ENCODE results near the gene MATR3. TPM values are rescaled to one million over a fixed set of nuclear protein-coding genes. Genes with fewer than 3 reads are reported as not detected.
A peak's percentile ranks its signal among the peaks of the same experiment; 100 is the strongest.
"Not testable (repeated sequence)": the region's sequence is repeated elsewhere in the genome, so short reads cannot be mapped to it uniquely, and the experiment has no call there.

The MATR3 gene
- total and polyA plus RNA-seq, 4 donors: 104 to 194 (median 173) TPM

DNA sequence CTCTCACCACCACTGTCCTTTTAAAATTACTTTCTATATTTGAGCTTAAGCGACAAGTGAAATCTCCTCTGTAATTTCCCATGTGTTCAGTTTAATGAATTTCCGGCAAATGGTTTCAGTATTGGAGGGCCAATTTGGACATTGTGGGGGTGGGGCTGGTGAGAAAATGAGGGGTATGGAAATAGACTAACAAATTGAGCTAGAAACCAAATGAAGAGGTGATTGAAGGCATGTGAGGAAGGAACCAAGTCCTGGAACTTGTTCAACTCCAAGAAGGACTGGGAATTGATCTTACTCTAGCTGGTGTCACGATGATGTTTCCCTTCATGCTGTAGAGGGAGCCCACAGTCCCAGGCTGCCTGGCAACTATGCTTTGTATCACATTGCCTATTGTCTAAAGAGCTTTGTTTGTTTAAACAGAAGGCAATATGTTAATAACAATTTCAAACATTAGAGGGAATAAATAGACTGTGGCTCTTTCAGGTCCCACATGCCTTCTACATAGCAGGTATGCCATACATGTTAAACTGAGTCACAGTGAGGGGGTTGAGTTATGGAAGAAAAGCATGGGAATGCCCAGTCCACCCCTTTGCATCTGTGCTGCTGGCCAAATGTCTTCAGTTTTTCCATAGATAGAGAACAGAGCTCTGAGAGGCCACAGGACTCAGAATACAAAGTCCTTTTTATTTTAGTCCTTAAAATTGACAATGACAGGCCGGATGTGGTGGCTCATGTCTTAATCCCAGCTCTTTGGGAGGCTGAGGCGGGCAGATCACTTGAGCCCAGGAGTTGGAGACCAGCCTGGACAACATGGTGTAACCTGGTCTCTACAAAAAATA, 25.0 kb upstream of the MATR3 start:
- no peak for ATAC-seq (ENCODE audit: low FRiP score)
- Histone ChIP-seq H3K4me1 (ENCODE audit: control insufficient read depth in 1 of 2, insufficient read depth in 2 of 2, low read length in 2 of 2) (peaks cover 0 to 6% of the 10 kb centered on the region in 2 donors), H3K27me3 (ENCODE audit: control insufficient read depth in 1 of 2, insufficient read depth in 2 of 2, low read length in 1 of 2) (no peaks in the 10 kb centered on the region), H3K9me3 (ENCODE audit: control insufficient read depth, low read length) (no peaks in the 10 kb centered on the region), H3K36me3 (ENCODE audit: control insufficient read depth in 1 of 2, insufficient read depth in 2 of 2, low read length in 1 of 2) (no peaks in the 10 kb centered on the region), H3K27ac (ENCODE audit: low read depth in 1 of 2, low read length in 2 of 2) (no peak overlapping the region), H3K4me3 (ENCODE audit: low read length in 2 of 2) (no peak overlapping the region)
- WGBS, 2 donors: 82 to 85% methylated on average over 5 of the region's 5 CpGs
- intact Hi-C loops (cut with DNase I): no loop called here
- DNase-seq: no peak

DNA sequence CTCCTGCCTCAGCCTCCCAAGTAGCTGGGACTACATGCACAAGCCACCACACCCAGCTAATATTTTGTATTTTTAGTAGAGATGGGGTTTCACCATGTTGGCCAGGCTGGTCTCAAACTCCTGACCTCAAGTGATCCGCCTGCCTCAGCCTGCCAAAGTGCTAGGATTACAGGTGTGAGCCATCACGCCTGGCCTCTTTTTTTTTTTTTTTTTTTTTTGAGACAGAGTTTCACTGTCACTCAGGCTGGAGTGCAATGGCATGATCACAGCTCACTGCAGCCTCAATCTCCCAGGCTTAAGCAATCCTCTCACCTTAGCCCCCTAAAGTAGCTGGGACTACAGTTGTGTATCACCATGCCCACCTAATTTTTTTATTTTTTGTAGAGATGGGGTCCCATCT, 22.8 kb upstream of the MATR3 start:
- intact Hi-C loops (cut with DNase I); ATAC-seq (ENCODE audit: low FRiP score); H3K27me3 ChIP-seq (ENCODE audit: control insufficient read depth in 1 of 2, insufficient read depth in 2 of 2, low read length in 1 of 2); H3K4me3 ChIP-seq (ENCODE audit: low read length in 2 of 2); H3K9me3 ChIP-seq (ENCODE audit: control insufficient read depth, low read length); H3K36me3 ChIP-seq (ENCODE audit: control insufficient read depth in 1 of 2, insufficient read depth in 2 of 2, low read length in 1 of 2); H3K4me1 ChIP-seq (ENCODE audit: control insufficient read depth in 1 of 2, insufficient read depth in 2 of 2, low read length in 2 of 2); H3K27ac ChIP-seq (ENCODE audit: low read depth in 1 of 2, low read length in 2 of 2); DNase-seq: not testable (repeated sequence)
- WGBS, 2 donors: 91 to 100% methylated on average over 2 of the region's 2 CpGs

DNA sequence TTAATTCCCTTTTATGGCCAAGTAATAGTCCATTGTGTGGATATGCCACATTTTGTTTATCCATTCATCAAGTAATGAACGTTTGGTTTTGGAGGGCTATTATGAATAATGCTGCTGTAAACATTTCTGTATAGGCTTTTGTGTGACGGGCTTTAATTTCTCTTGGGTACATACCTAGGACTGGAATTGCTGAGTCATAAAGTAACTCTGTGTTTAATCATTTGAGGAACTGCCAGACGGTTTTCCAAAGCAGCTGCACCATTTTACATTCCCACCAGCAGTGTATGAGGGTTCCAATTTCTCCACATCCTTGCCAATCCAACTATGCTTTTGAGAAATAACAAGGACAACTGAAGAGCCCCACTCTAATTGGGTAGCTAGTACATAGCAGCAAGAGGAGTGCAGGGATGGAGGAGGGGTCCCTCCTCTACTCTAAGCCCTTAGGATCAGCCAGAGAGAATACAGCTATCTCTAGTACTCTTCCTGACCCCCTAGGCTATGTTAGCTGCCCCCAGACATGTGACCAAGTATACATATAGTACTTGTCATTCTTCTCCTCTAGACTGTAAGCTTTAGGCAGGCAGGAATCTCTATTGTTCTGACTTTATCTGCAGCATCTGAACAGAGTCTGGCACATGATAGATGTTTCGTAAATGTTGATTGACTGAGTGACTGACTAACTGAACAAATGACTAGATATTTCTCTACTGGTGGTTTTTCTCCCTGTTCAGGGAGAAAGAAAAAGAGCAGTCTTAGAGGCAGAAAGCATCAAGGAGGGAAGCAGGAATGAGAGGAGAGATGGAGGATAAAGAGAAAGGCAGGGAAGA, 22.1 kb upstream of the MATR3 start:
- H3K27ac ChIP-seq (ENCODE audit: low read depth in 1 of 2, low read length in 2 of 2): no peak overlapping the region
- intact Hi-C loops (cut with DNase I): no loop called here
- H3K27me3 ChIP-seq (ENCODE audit: control insufficient read depth in 1 of 2, insufficient read depth in 2 of 2, low read length in 1 of 2): no peaks in the 10 kb centered on the region
- H3K9me3 ChIP-seq (ENCODE audit: control insufficient read depth, low read length): no peaks in the 10 kb centered on the region
- H3K4me1 ChIP-seq (ENCODE audit: control insufficient read depth in 1 of 2, insufficient read depth in 2 of 2, low read length in 2 of 2): peaks cover 0 to 6% of the 10 kb centered on the region in 2 donors
- no peaks in the 10 kb centered on the region for H3K36me3 ChIP-seq (ENCODE audit: control insufficient read depth in 1 of 2, insufficient read depth in 2 of 2, low read length in 1 of 2)
- H3K4me3 ChIP-seq (ENCODE audit: low read length in 2 of 2): no peak overlapping the region
- DNase-seq: no peak
- no peak for ATAC-seq (ENCODE audit: low FRiP score)
- WGBS, 2 donors: 36 to 40% methylated on average over 4 of the region's 4 CpGs

DNA sequence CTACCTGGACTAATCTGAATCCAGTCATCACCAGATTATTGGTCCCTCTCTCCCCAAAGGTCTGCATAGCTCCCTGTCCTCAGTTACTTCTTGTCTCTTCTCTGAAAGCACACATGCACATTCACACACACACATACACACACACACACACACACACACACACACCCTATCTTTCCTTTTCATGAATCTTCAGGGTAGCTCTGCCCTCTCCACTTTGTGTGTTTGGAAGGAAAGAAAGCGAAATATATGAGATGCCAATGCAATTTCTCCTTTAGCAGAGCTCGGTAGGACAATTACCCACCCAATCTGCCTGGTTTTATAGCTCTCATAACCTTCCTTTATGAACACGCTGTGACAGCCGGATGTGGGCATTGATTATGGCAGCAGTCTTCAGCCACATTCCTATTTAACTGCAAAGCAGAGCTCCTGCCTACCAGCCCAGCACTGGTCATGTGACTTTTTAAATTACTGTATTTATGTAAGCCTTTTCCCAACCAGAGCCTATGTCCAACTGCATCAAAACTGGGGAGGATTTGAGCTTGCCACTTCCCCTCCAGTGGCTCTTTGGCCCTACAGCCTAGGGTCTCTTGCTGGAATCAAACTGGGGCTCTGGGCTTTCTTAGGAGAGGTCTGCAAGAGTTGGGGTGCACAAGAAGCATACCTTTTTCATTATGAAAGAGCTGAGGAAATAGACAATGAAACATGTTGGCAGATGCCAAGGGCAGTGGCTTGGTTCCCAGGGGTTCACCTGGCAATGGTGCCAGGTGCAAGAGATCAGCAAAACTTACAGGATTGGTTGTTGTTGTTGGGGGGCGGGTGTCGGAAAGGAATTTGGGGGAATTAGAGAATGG, 20.8 kb upstream of the MATR3 start:
- H3K27ac ChIP-seq (ENCODE audit: low read depth in 1 of 2, low read length in 2 of 2): no peak overlapping the region
- H3K36me3 ChIP-seq (ENCODE audit: control insufficient read depth in 1 of 2, insufficient read depth in 2 of 2, low read length in 1 of 2): no peaks in the 10 kb centered on the region
- H3K4me1 ChIP-seq (ENCODE audit: control insufficient read depth in 1 of 2, insufficient read depth in 2 of 2, low read length in 2 of 2): peaks cover 0 to 6% of the 10 kb centered on the region in 2 donors
- no peaks in the 10 kb centered on the region for H3K27me3 ChIP-seq (ENCODE audit: control insufficient read depth in 1 of 2, insufficient read depth in 2 of 2, low read length in 1 of 2)
- H3K4me3 ChIP-seq (ENCODE audit: low read length in 2 of 2): peak overlapping the region in 1 of 2 donors; percentile 36
- ATAC-seq (ENCODE audit: low FRiP score) (no peak), DNase-seq (no peak)
- H3K9me3 ChIP-seq (ENCODE audit: control insufficient read depth, low read length): no peaks in the 10 kb centered on the region
- intact Hi-C loops (cut with DNase I): no loop called here
- 83 to 85% methylated on average over 6 of the region's 6 CpGs for WGBS, 2 donors

DNA sequence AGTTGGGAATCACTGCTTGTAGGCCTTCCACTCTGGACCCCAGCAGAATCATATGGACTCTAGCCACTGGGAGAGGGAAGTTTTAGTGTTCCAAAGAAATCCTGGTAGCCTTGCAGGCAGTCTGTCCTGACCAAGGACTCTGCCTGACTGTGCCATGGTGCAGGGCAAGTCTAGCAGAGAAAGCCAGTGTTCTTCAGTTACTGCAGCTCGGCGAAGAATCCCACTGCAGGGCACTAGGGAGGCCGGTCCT, 20.3 kb upstream of the MATR3 start:
- Histone ChIP-seq H3K4me1 (ENCODE audit: control insufficient read depth in 1 of 2, insufficient read depth in 2 of 2, low read length in 2 of 2) (peaks cover 0 to 6% of the 10 kb centered on the region in 2 donors), H3K4me3 (ENCODE audit: low read length in 2 of 2) (peak overlapping the region; percentile 12 to 36), H3K27me3 (ENCODE audit: control insufficient read depth in 1 of 2, insufficient read depth in 2 of 2, low read length in 1 of 2) (no peaks in the 10 kb centered on the region), H3K36me3 (ENCODE audit: control insufficient read depth in 1 of 2, insufficient read depth in 2 of 2, low read length in 1 of 2) (no peaks in the 10 kb centered on the region), H3K27ac (ENCODE audit: low read depth in 1 of 2, low read length in 2 of 2) (peak overlapping the region in 1 of 2 donors; percentile 19), H3K9me3 (ENCODE audit: control insufficient read depth, low read length) (no peaks in the 10 kb centered on the region)
- intact Hi-C loops (cut with DNase I): no loop called here
- DNase-seq: no peak
- peak; percentile 42 for ATAC-seq (ENCODE audit: low FRiP score)
- 2 to 3% methylated on average over 3 of the region's 3 CpGs for WGBS, 2 donors

DNA sequence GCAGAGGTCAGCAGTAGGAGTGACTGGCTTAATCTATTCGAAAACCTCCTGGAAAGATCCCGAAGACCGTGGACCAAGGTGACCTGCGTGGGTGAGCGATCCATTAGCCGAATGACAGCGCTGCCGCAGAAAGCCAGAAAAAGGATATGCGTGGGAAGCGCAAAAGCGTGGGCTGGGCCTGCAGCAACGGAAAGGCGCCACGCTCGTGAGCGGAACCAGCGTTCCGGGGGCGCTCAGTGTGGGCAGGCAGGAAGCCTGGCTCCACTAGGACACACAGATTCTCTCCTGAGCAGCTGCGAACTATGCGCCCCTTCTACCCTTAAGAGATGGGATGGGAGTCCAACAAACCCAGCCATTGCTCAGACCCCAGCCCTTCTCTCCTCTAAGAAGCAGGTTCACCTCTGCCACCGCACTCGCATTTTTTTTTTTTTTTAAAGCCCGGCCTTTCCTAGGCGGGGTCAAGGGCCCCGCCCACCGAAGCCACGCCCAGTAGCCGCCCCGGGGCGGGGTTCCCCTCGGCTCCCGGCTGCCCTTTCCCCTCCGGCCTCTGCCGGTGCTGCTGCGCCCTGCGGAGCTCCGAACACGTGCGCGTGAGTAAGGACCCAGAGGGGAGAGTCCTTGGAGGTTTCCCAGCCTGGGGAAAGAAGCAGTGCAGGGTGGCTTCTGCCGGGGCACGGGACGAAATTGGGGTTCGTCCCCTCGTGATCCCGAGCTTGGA, 19.8 kb upstream of the MATR3 start:
- H3K36me3 ChIP-seq (ENCODE audit: control insufficient read depth in 1 of 2, insufficient read depth in 2 of 2, low read length in 1 of 2): no peaks in the 10 kb centered on the region
- intact Hi-C loops (cut with DNase I): no loop called here
- peak overlapping the region; percentile 12 to 36 for H3K4me3 ChIP-seq (ENCODE audit: low read length in 2 of 2)
- 0 to 1% methylated on average over 47 of the region's 47 CpGs for whole genome bisulfite sequencing, 2 donors
- DNase-seq (peak; percentile 93 to 95), ATAC-seq (ENCODE audit: low FRiP score) (peak; percentile 98)
- peaks cover 0 to 6% of the 10 kb centered on the region in 2 donors for H3K4me1 ChIP-seq (ENCODE audit: control insufficient read depth in 1 of 2, insufficient read depth in 2 of 2, low read length in 2 of 2)
- H3K27me3 ChIP-seq (ENCODE audit: control insufficient read depth in 1 of 2, insufficient read depth in 2 of 2, low read length in 1 of 2): no peaks in the 10 kb centered on the region
- H3K9me3 ChIP-seq (ENCODE audit: control insufficient read depth, low read length): no peaks in the 10 kb centered on the region
- peak overlapping the region in 1 of 2 donors; percentile 19 for H3K27ac ChIP-seq (ENCODE audit: low read depth in 1 of 2, low read length in 2 of 2)

DNA sequence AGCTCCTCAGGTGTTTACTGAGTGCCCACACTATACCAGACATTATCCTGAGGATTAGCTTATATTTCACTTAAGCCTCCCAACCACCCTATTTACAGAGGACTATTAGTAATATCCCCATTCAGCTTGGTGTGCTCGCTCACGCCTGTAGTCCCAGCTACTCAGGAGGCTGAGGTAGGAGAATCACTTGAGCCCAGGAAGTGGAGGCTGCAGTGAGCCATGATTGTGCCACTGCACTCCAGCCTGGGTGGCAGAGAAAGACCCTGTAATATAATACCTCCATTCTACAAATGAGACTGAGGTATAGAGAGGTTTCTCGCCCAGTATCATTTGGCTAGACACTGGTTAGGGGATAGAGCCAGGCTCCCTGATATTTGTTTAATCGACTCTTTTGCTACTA, 18.0 kb upstream of the MATR3 start:
- WGBS, 2 donors: 96 to 97% methylated on average over 4 of the region's 4 CpGs
- H3K4me1 ChIP-seq (ENCODE audit: control insufficient read depth in 1 of 2, insufficient read depth in 2 of 2, low read length in 2 of 2): peaks cover 0 to 6% of the 10 kb centered on the region in 2 donors
- no peak overlapping the region for H3K4me3 ChIP-seq (ENCODE audit: low read length in 2 of 2)
- intact Hi-C loops (cut with DNase I): no loop called here
- no peaks in the 10 kb centered on the region for H3K27me3 ChIP-seq (ENCODE audit: control insufficient read depth in 1 of 2, insufficient read depth in 2 of 2, low read length in 1 of 2)
- ATAC-seq (ENCODE audit: low FRiP score) (no peak), DNase-seq (no peak)
- no peaks in the 10 kb centered on the region for H3K36me3 ChIP-seq (ENCODE audit: control insufficient read depth in 1 of 2, insufficient read depth in 2 of 2, low read length in 1 of 2)
- H3K27ac ChIP-seq (ENCODE audit: low read depth in 1 of 2, low read length in 2 of 2): no peak overlapping the region
- no peaks in the 10 kb centered on the region for H3K9me3 ChIP-seq (ENCODE audit: control insufficient read depth, low read length)

DNA sequence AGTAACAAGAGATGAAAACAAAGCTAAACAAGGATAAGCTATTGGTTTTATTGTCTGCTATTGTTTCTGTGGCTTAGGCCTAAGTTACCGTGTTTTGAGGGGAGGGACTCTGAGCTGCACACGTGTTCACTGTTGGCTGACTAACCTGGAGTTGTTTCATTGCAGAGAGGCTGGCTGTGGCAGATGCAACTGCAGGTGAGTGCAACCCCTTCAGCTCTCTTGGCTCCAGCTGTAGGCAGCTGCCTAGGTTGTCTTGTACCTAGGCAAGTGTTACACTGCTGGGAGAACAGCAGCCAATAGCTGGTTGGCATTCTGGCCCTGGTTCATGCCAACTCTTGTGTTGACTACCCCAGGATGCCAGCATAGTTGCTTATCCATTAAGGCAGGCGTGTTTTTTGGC, 17.6 kb upstream of the MATR3 start:
- ATAC-seq (ENCODE audit: low FRiP score): no peak
- Histone ChIP-seq H3K36me3 (ENCODE audit: control insufficient read depth in 1 of 2, insufficient read depth in 2 of 2, low read length in 1 of 2) (no peaks in the 10 kb centered on the region), H3K27me3 (ENCODE audit: control insufficient read depth in 1 of 2, insufficient read depth in 2 of 2, low read length in 1 of 2) (no peaks in the 10 kb centered on the region), H3K4me1 (ENCODE audit: control insufficient read depth in 1 of 2, insufficient read depth in 2 of 2, low read length in 2 of 2) (peaks cover 0 to 6% of the 10 kb centered on the region in 2 donors), H3K4me3 (ENCODE audit: low read length in 2 of 2) (no peak overlapping the region), H3K9me3 (ENCODE audit: control insufficient read depth, low read length) (no peaks in the 10 kb centered on the region), H3K27ac (ENCODE audit: low read depth in 1 of 2, low read length in 2 of 2) (no peak overlapping the region)
- 72 to 85% methylated on average over 3 of the region's 3 CpGs for WGBS, 2 donors
- no peak for DNase-seq
- intact Hi-C loops (cut with DNase I): no loop called here

Measured in aorta (tissue), 5 donors.